GM18517 (cell line): ENCODE data around the gene PEBP1.

Source experiments
- ATAC-seq: cut with Tn5 transposase; IDR thresholded peaks from one replicate; pipeline ENCODE4 v1.9.1; 2021; ENCODE audit warnings: mild to moderate bottlenecking, moderate library complexity; ENCODE audit not compliant: unreplicated experiment

PEBP1 gene

GRCh38 chr12:118190266-118190665, 54.3 kb downstream of the PEBP1 start:
- no peak for ATAC-seq

DNA sequence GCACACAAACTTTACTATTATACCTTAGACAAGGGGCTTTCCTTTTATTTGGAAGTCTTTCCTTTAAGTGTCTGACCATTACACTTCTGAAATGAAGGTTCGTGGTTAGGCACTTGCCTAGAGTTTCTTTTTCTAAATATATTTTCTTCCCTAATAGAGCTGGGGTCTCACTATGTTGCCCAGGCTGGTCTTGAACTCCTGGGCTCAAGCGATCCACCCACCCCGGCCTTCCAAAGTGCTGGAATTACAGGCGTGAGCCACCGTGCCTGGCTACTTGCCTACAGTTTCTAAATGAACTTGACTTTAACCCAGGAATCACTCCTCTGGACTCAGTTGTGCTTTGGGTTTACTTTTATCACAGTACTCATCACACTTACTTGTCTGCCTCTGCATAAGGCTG, 57.6 kb downstream of the PEBP1 start:
- no peak for ATAC-seq

- no peak for ATAC-seq
These were observed 58.0 kb downstream of the PEBP1 start for GRCh38 chr12:118193958-118194357.
